ENCODE measurements around the gene FARP1. TPM values are rescaled to one million over a fixed set of nuclear protein-coding genes. Genes with fewer than 3 reads are reported as not detected.

The FARP1 gene
- polyA plus RNA-seq, 1 of the 3 experiments (the other 2 are of a cell fraction): 12.0 TPM

DNA sequence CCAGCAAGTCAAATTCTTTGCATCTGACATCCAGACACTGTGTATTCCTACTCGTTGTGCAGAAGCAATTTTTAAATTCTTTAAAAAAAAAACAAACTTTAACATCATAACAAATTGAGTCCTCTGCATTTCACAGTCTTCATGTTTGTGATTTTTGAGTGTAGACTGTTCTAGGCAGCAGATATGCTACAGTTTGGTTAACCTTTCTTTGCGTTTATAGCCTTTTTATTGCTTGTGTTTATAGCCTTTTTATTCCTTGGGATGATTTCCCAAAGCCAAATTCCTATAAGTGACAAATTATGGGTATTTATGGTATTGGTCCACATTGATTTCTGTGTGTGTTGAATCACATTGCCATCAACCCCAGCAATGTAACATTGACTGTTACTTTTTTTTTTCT is 49.1 kb downstream of the FARP1 start:
- CTCF ChIA-PET: no interaction called here

DNA sequence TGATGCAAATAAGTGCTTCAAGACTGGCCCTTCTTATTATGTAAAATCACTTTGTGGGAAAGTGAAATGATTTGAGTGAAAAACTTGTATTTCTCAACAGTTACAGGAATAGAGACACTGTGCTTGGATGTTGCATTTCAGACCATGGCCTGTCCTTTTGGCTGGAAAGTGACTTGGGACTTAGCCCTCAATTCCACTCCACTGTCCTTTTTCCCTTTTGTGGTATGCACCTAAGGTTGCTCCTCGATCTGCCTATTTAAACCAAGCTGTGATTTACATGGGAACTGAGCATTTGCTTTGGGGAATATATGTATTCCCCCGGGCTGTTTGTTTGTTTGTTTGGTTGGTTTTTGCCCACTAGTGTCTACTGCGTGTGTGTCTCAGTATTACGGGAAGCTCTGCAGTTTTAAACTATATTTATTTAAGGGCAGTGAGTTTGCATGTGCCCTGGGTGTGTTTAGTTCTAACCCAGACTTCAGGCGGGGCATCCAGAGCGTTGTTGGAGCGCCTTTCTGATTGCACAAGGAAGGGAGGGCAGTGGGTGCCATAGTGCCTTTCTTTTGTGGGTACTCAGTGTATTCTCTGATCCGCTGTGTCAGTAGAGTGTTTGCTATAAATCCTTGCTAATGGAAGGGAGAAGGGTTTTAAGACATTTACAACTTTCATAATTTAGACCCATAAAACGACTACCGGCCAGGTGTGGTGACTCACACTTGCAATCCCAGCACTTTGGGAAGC is 52.3 kb downstream of the FARP1 start:
- no peaks in the 10 kb centered on the region for H3F3A ChIP-seq (replicated peaks; ENCODE audit: insufficient read depth)
- H3K4me2 ChIP-seq: no peak overlapping the region
- H3K9ac ChIP-seq: no peak overlapping the region
- H4K20me1 ChIP-seq (ENCODE audit: insufficient read depth): no peaks in the 10 kb centered on the region
- 91% methylated on average over 10 of the region's 10 CpGs for WGBS (ENCODE audit: low lambda C conversion rate)
- H3K27me3 ChIP-seq (ENCODE audit: insufficient read depth): no peaks in the 10 kb centered on the region
- no peak for DNase-seq
- H2AFZ ChIP-seq (ENCODE audit: low read depth): no peak overlapping the region
- no peak overlapping the region for H3K4me3 ChIP-seq (ENCODE audit: low read depth in 2 of 2, low read length in 1 of 2)
- CTCF ChIA-PET: interaction anchor here (1.5 kb wide), 1 partner anchor 22 kb away, joined by 3 read pairs; no protein-coding TSS in a partner anchor
- H3K27ac ChIP-seq (ENCODE audit: low read depth in 2 of 2, low read length in 1 of 2): no peak overlapping the region
- POLR2A ChIA-PET: no interaction called here
- H3K9me2 ChIP-seq: no peaks in the 10 kb centered on the region
- no peaks in the 10 kb centered on the region for H3K36me3 ChIP-seq (replicated peaks in 1 of 2; ENCODE audit: control insufficient read depth in 1 of 2, insufficient read depth in 2 of 2, low read length in 1 of 2)
- peaks cover 51% of the 10 kb centered on the region for H3K79me2 ChIP-seq (ENCODE audit: insufficient read depth)
- H3K9me3 ChIP-seq: no peaks in the 10 kb centered on the region
- peaks cover 0 to 6% of the 10 kb centered on the region in 2 experiments; a peak in 2 of 4 replicates for H3K4me1 ChIP-seq (ENCODE audit: control insufficient read depth in 1 of 2, insufficient read depth in 2 of 2, low read depth in 1 of 2, low read length in 1 of 2)
- no peak for TF ChIP-seq JUND (IDR thresholded peaks at IDR 0.05)
- no peak for TF ChIP-seq SMC3 (IDR thresholded peaks at IDR 0.05; ENCODE audit: low read depth, low read length)
- TF ChIP-seq CHD2 (IDR thresholded peaks at IDR 0.05; ENCODE audit: low read length, partially characterized antibody): no peak
- TF ChIP-seq EP300 (IDR thresholded peaks at IDR 0.05; ENCODE audit: borderline replicate concordance in 1 of 2, low read depth in 1 of 2, low read length in 1 of 2): no peak
- TF ChIP-seq SIN3A (IDR thresholded peaks at IDR 0.05; ENCODE audit: borderline replicate concordance, low read depth, low read length): no peak
- no peak for TF ChIP-seq RFX5 (IDR thresholded peaks at IDR 0.05; ENCODE audit: low read length)
- TF ChIP-seq, protein P1, sequence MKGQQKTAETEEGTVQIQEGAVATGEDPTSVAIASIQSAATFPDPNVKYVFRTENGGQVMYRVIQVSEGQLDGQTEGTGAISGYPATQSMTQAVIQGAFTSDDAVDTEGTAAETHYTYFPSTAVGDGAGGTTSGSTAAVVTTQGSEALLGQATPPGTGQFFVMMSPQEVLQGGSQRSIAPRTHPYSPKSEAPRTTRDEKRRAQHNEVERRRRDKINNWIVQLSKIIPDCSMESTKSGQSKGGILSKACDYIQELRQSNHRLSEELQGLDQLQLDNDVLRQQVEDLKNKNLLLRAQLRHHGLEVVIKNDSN (IDR thresholded peaks at IDR 0.05; ENCODE audit: borderline replicate concordance, low read depth): no peak
- TF ChIP-seq TAF1 (IDR thresholded peaks at IDR 0.05; ENCODE audit: borderline replicate concordance, low read depth, low read length): no peak
- TF ChIP-seq, protein P2, sequence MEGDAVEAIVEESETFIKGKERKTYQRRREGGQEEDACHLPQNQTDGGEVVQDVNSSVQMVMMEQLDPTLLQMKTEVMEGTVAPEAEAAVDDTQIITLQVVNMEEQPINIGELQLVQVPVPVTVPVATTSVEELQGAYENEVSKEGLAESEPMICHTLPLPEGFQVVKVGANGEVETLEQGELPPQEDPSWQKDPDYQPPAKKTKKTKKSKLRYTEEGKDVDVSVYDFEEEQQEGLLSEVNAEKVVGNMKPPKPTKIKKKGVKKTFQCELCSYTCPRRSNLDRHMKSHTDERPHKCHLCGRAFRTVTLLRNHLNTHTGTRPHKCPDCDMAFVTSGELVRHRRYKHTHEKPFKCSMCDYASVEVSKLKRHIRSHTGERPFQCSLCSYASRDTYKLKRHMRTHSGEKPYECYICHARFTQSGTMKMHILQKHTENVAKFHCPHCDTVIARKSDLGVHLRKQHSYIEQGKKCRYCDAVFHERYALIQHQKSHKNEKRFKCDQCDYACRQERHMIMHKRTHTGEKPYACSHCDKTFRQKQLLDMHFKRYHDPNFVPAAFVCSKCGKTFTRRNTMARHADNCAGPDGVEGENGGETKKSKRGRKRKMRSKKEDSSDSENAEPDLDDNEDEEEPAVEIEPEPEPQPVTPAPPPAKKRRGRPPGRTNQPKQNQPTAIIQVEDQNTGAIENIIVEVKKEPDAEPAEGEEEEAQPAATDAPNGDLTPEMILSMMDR (IDR thresholded peaks at IDR 0.05): no peak
- TF ChIP-seq, protein P3, sequence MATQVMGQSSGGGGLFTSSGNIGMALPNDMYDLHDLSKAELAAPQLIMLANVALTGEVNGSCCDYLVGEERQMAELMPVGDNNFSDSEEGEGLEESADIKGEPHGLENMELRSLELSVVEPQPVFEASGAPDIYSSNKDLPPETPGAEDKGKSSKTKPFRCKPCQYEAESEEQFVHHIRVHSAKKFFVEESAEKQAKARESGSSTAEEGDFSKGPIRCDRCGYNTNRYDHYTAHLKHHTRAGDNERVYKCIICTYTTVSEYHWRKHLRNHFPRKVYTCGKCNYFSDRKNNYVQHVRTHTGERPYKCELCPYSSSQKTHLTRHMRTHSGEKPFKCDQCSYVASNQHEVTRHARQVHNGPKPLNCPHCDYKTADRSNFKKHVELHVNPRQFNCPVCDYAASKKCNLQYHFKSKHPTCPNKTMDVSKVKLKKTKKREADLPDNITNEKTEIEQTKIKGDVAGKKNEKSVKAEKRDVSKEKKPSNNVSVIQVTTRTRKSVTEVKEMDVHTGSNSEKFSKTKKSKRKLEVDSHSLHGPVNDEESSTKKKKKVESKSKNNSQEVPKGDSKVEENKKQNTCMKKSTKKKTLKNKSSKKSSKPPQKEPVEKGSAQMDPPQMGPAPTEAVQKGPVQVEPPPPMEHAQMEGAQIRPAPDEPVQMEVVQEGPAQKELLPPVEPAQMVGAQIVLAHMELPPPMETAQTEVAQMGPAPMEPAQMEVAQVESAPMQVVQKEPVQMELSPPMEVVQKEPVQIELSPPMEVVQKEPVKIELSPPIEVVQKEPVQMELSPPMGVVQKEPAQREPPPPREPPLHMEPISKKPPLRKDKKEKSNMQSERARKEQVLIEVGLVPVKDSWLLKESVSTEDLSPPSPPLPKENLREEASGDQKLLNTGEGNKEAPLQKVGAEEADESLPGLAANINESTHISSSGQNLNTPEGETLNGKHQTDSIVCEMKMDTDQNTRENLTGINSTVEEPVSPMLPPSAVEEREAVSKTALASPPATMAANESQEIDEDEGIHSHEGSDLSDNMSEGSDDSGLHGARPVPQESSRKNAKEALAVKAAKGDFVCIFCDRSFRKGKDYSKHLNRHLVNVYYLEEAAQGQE (IDR thresholded peaks at IDR 0.05; ENCODE audit: low read depth, low read length): no peak
- TF ChIP-seq, protein P4, sequence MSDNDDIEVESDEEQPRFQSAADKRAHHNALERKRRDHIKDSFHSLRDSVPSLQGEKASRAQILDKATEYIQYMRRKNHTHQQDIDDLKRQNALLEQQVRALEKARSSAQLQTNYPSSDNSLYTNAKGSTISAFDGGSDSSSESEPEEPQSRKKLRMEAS (IDR thresholded peaks at IDR 0.05; ENCODE audit: low read depth): no peak
- TF ChIP-seq, protein P5, sequence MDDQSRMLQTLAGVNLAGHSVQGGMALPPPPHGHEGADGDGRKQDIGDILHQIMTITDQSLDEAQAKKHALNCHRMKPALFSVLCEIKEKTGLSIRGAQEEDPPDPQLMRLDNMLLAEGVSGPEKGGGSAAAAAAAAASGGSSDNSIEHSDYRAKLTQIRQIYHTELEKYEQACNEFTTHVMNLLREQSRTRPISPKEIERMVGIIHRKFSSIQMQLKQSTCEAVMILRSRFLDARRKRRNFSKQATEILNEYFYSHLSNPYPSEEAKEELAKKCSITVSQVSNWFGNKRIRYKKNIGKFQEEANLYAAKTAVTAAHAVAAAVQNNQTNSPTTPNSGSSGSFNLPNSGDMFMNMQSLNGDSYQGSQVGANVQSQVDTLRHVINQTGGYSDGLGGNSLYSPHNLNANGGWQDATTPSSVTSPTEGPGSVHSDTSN (IDR thresholded peaks at IDR 0.05): no peak
- no peak for TF ChIP-seq TCF12 (IDR thresholded peaks at IDR 0.05)
- TF ChIP-seq RCOR1 (IDR thresholded peaks at IDR 0.05; ENCODE audit: low read length): no peak
- TF ChIP-seq MXI1 (IDR thresholded peaks at IDR 0.05; ENCODE audit: low read depth, low read length): no peak

More for the DNA sequence above, 49.1 kb downstream of the FARP1 start:
- Histone ChIP-seq H2AFZ (ENCODE audit: low read depth) (no peak overlapping the region), H3K36me3 (replicated peaks in 1 of 2; ENCODE audit: control insufficient read depth in 1 of 2, insufficient read depth in 2 of 2, low read length in 1 of 2) (no peaks in the 10 kb centered on the region), H3K9me2 (no peaks in the 10 kb centered on the region), H3K27ac (ENCODE audit: low read depth in 2 of 2, low read length in 1 of 2) (no peak overlapping the region), H3F3A (replicated peaks; ENCODE audit: insufficient read depth) (no peaks in the 10 kb centered on the region), H3K4me2 (no peak overlapping the region), H3K9ac (no peak overlapping the region), H3K4me1 (ENCODE audit: control insufficient read depth in 1 of 2, insufficient read depth in 2 of 2, low read depth in 1 of 2, low read length in 1 of 2) (peaks cover 6 to 22% of the 10 kb centered on the region in 2 experiments; a peak in 3 of 4 replicates), H3K9me3 (no peaks in the 10 kb centered on the region), H3K27me3 (ENCODE audit: insufficient read depth) (no peaks in the 10 kb centered on the region), H3K4me3 (ENCODE audit: low read depth in 2 of 2, low read length in 1 of 2) (no peak overlapping the region), H3K79me2 (ENCODE audit: insufficient read depth) (peaks cover 68% of the 10 kb centered on the region), H4K20me1 (ENCODE audit: insufficient read depth) (no peaks in the 10 kb centered on the region)
- POLR2A ChIA-PET: no interaction called here
- TF ChIP-seq SIN3A (IDR thresholded peaks at IDR 0.05; ENCODE audit: borderline replicate concordance, low read depth, low read length) (no peak), POLR2AphosphoS5 (IDR thresholded peaks at IDR 0.05; ENCODE audit: low read depth, low read length) (no peak), RAD21 (IDR thresholded peaks at IDR 0.05; ENCODE audit: low read length) (no peak), JUND (IDR thresholded peaks at IDR 0.05) (no peak)
- TF ChIP-seq, protein P6, sequence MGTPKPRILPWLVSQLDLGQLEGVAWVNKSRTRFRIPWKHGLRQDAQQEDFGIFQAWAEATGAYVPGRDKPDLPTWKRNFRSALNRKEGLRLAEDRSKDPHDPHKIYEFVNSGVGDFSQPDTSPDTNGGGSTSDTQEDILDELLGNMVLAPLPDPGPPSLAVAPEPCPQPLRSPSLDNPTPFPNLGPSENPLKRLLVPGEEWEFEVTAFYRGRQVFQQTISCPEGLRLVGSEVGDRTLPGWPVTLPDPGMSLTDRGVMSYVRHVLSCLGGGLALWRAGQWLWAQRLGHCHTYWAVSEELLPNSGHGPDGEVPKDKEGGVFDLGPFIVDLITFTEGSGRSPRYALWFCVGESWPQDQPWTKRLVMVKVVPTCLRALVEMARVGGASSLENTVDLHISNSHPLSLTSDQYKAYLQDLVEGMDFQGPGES (IDR thresholded peaks at IDR 0.05; ENCODE audit: low read depth, low read length): no peak
- DNase-seq: no peak
- WGBS (ENCODE audit: low lambda C conversion rate): 60% methylated on average over 2 of the region's 2 CpGs
